ENCODE measurements around the gene KIAA1143.

KIAA1143 gene

DNA sequence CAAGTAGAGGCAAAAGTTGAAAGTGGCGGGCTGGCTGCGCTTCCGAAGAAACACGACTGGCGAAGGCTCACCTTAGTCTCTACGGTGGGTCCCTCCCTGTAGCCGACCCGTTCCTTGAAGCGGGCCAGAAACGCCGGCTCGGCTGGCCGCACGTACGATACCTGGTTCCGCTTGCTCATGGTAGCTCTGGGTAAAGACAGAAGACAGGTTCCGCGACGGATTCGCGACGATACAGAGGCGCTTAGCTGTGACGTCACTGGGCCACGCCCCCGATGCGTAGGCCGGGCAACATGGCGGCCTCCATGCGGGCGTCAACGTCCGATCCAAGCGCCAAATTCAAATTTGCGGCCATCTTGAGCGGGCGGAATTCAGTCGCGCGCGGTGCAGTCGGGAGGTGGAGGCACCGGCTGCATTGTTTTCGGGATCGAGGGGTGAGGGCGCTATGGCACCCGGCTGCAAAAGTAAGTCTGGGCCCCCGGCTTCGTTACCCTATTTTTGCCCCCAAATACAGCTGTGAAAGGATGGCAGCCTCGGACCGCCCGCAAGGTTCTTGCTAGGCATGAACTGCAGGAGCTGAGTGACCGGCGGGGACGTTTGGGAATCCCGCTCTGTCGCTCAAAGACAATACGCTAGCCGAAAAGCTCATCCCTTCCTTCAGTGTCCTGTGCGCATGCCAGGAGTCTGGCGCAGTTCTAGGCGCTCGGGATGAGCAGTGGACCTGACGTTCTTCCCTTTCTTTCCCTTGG lies at the start of gene KIAA1143, which contains the start of gene KIF15:
Gene KIAA1143, minus strand, starts transcription at position 196 of the 746 bp plus-strand sequence. Its CDS starts 17 bp downstream, at position 179.
Gene KIF15, plus strand, starts transcription at position 371 of the 746 bp plus-strand sequence. Its CDS starts 72 bp downstream, at position 443.
- H3K4me3 ChIP-seq (ENCODE audit: low read depth, low read length) = peak within 1 kb of the TSS; percentile 70
- DNase-seq (ENCODE audit: low read depth) = peak; percentile 80

DNA sequence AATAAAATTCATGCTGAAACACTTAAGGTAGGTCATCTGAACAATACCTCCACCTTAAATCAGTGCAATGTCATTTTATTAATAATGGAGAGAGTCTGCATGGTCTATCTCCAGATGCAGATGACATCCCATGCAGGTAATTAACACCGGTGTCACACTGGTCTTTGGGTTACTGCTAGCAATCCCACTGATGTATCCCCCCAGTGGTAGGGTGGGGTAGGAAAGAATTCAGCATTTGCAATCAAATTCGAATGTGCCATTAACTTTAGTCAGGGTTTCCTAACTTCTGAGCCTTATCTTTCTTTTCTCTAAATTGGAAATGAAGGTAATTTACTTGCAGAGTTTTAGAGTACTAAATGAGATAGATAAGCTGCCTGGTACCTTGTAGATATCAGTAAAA lies 44.5 kb upstream of the KIAA1143 start:
- no peak for DNase-seq (ENCODE audit: low read depth)
- no peak overlapping the region for H3K4me3 ChIP-seq (ENCODE audit: low read depth, low read length)

DNA sequence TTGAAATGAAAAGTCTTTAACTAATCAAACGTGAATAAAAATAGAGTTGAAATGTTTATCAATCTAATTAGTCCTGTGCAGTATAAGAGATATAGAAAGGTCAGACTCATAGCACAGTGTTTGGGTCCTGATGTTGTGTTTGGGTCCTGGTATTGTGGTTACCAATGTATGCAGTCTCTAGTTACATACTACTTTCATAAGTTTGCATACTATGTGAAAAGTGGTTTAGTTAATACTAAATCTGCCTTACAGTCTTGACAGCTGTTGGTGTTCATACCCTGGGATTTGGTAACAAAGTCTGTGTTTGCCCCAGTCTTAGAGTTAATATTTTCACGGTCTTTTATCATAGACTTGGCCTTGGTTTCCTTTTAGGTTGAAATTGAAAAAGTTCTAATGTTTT lies 41.9 kb upstream of the KIAA1143 start:
- no peak for DNase-seq (ENCODE audit: low read depth)
- no peak overlapping the region for H3K4me3 ChIP-seq (ENCODE audit: low read depth, low read length)

DNA sequence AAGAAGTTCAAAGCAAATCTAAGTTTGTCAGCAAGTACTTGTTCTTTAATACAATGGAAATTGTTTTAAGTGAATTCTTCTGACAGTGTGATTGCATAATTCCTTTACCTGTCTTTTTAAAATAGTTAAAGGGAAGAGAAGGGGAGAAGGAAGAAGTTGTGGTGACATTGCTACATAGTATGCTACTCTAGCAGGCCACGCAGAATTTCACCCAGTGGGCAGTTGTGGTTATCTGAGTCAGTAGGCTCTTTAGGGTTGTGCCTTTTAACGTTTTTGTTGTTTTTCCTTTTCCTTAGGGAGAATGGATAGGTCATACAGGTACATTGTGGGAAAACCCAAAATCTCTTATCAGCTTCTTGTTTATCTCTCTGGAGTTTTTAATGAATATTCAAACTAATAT lies 40.6 kb upstream of the KIAA1143 start:
- no peak for DNase-seq (ENCODE audit: low read depth)

DNA sequence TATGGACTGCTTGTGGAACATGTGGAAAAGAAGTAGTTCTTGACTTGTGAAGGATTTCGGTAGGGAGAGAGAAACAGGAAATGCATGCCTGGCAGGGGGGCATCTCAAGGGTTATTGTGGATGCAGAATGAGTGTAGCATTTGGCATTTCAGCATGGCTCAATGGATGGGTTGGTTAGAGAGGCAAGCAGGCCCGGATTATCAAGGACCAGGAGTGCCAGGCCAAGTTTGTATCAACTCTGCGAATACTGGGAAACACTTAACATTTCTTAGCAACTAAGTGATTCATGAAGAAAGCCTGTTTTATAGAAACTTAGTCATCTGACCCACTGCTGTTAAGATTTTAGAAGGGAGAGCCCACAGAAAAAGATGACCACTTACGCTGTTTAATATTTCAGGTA lies 33.8 kb upstream of the KIAA1143 start:
- DNase-seq (ENCODE audit: low read depth) = no peak
- no peak overlapping the region for H3K4me3 ChIP-seq (ENCODE audit: low read depth, low read length)

More for the DNA sequence above, 40.6 kb upstream of the KIAA1143 start:
- H3K4me3 ChIP-seq (ENCODE audit: low read depth, low read length) = no peak overlapping the region

DNA sequence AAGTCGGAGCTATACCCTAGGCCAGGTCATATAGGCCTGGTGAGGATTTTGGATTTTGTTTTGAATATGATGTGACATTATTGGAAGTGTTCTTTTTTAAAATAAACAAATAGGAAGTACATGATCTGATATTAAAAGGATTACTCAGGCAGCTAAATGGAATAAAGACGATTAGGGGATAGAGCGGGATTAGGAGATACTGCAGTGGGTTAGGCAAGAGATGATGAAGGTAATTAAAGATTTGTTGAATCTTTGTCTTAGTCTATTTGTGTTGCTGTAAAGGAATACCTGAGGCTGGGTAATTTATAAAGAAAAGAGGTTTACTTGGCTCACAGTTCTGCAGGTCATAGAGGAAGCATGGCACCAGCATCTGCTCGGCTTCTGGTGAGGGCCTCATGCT lies 21.5 kb upstream of the KIAA1143 start:
- no peak for DNase-seq (ENCODE audit: low read depth)
- H3K4me3 ChIP-seq (ENCODE audit: low read depth, low read length) = no peak overlapping the region

DNA sequence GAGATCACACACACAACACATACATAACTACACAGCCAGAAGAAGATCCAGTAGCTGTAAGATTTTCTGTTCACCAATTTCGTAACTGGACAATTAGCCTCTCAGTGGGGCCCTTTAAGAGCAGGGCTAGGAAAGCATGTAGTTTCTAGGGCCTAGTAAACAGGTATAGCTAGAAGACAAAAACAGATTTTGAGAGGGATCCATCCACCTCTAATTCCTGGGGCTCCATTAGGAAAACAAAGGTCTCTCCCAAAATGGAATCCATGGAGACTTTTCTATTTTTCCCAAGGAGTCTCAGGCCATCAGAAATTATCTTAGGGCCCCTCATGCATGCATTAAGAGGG lies 10.7 kb upstream of the KIAA1143 start:
- no peak for DNase-seq (ENCODE audit: low read depth)
- no peak overlapping the region for H3K4me3 ChIP-seq (ENCODE audit: low read depth, low read length)

DNA sequence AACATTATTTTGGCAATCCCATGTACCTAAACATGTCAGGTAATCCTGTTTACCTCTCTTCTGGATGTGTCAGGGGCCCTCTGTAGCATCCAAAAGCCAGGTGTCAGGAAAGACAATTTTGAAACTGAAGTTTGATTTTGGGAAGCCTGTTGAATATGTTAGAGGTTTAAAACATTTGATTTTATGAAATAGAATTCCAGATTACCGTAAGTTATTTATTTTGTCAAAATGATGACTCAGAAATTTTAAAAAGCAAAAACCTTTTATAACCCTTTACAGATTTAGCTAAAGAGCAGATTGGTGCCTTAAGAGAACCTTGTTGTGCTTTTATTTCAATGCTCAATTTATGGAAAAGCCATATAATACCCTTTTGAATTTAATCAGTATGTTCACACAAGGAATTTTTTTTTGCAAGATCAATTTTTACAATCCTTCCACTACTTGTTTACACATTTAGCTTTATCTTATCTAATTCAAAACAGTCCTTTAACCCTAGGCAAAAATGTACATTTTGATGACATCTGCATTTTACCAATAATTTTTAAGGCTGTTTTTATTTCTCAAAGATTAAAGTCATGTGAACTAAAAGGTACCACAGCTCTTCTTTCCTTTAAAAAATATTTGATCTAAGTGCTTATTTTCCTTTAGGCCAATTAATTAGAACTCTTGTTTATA lies 10.1 kb upstream of the KIAA1143 start:
- no peak overlapping the region for H3K4me3 ChIP-seq (ENCODE audit: low read depth, low read length)
- DNase-seq (ENCODE audit: low read depth) = no peak

DNA sequence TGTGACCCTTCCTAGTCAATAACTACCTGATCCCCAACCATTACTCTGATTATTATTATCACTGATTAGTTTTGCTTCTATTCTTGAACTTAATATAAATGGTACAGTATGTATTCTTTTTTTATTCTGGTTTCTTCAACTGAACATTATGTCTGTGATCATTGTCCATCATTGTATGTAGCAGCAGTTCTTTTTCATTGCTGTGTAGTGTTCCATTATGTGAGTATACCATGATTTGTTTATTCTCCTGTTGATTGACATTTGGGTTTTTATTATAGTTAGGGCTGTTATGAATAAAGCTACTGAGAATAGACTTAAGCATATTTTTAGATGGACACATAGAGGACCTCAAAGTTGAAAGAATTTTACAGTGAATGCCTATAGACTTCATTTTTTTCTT lies 2.8 kb upstream of the KIAA1143 start:
- no peak overlapping the region for H3K4me3 ChIP-seq (ENCODE audit: low read depth, low read length)
- no peak for DNase-seq (ENCODE audit: low read depth)

DNA sequence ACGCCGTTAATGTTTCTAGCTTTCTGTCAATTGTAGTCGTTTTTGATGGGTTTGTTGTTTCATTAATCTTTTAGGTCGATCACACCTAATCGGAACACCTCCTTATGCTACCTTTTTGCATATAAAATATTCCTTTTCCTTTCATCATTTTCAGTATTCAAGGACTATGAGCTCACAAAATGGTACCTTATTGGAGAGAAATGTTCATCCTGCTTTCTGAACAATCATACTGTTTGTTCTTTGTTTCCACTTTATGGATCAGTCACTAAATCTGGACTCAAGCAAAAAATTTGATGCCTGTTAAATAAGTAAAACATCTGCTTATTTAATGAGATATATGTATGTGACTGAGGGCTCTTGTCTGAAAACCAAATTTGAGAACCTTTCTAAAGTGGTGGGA lies 1.3 kb upstream of the KIAA1143 start:
- peak overlapping the region; percentile 70 for H3K4me3 ChIP-seq (ENCODE audit: low read depth, low read length)
- DNase-seq (ENCODE audit: low read depth) = no peak

DNA sequence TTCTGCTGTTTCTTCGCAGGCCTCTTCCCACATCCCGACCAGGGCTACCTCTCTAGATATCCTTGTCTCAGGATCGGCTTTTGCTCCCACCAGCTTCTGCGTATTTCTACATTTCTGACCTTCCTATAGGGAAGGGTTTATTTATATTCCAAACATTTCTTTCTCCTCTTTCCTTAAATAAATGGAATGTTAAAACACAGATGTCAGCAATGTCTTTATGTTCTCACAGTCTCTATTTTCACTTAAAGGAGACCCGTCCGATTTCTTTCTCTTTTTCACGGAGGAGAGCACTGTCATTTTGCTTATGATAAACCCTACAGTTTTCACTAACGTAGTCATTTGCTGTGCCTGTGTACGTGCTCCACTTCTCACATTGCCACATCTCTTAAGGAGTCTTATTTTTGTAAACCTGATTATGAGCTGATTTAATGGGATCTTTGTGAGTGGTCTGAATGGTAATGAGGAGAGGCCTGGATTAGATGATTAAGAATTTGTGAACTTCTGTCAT lies 805 bp upstream of the KIAA1143 start:
- peak overlapping the region; percentile 70 for H3K4me3 ChIP-seq (ENCODE audit: low read depth, low read length)
- no peak for DNase-seq (ENCODE audit: low read depth)

DNA sequence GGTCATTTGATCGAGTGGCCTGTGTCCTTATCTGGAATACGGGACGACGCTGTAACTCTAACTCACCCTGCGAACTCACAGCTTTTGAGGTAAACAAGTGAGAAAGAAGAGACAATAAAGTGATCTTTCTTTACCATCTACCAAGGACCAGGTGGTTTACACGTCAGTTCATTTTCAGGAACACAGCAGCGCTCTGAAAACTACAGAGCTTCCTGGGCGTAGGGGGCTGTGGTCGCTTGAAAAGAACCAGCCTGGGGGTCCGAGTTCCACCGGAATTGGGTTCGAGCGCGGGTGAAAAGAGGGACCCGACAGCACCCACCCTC lies 357 bp downstream of the KIAA1143 start:
- peak overlapping the region; percentile 70 for H3K4me3 ChIP-seq (ENCODE audit: low read depth, low read length)
- DNase-seq (ENCODE audit: low read depth) = no peak

DNA sequence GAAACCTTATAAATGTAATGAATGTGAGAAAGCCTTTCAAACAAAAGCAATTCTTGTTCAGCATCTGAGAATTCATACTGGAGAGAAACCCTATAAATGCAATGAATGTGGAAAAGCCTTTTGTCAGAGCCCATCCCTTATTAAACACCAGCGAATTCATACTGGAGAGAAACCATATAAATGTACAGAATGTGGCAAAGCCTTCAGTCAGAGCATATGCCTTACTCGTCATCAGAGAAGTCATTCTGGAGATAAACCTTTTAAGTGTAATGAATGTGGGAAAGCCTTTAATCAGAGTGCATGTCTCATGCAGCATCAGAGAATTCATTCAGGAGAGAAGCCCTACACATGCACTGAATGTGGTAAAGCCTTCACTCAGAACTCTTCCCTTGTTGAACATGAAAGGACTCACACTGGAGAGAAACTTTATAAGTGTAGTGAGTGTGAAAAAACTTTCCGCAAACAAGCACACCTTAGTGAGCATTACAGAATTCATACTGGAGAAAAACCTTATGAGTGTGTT lies 26.7 kb downstream of the KIAA1143 start:
- no peak overlapping the region for H3K4me3 ChIP-seq (ENCODE audit: low read depth, low read length)
- DNase-seq (ENCODE audit: low read depth) = no peak

DNA sequence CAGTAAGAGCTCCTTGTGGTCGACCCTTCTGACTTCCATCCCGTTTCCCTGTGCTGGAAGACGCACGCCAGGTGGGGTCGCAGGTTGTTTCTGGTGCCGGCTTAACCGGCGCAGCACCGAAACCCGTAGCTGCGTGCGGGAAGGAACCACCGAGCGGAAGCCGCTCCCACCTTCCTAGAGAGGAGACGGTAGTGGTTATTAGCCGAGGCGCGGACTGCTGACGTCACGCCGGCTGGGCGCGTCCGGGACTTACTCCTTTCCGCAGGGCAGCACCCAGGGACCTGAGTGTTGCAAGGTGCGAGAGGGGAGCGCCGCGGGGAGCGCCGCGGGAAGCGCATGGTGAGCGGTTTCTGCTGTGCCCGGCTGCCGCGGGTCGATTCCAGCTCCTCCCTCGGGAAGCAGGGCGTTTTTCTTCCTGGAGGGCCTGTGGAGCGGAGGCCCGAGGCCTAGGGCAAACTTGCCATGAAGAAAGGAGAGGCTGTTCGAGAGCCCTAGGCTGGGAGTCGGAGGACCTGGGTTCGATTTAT lies 32.0 kb downstream of the KIAA1143 start, which contains the start of gene ZNF501:
Gene ZNF501, plus strand, starts transcription at position 252 of the 527 bp plus-strand sequence. CDS start 4,787 bp downstream, outside the sequence.
- peak within 1 kb of the TSS; percentile 77 for H3K4me3 ChIP-seq (ENCODE audit: low read depth, low read length)
- peak; percentile 80 for DNase-seq (ENCODE audit: low read depth)

DNA sequence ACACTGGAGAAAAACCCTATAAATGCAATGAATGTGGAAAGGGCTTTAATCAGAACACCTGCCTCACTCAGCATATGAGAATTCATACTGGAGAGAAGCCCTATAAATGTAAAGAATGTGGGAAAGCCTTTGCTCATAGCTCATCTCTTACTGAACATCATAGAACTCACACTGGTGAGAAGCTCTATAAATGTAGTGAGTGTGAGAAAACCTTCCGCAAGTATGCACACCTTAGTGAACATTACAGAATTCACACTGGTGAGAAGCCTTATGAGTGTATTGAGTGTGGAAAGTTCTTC lies 39.4 kb downstream of the KIAA1143 start:
- DNase-seq (ENCODE audit: low read depth) = no peak
- no peak overlapping the region for H3K4me3 ChIP-seq (ENCODE audit: low read depth, low read length)

DNA sequence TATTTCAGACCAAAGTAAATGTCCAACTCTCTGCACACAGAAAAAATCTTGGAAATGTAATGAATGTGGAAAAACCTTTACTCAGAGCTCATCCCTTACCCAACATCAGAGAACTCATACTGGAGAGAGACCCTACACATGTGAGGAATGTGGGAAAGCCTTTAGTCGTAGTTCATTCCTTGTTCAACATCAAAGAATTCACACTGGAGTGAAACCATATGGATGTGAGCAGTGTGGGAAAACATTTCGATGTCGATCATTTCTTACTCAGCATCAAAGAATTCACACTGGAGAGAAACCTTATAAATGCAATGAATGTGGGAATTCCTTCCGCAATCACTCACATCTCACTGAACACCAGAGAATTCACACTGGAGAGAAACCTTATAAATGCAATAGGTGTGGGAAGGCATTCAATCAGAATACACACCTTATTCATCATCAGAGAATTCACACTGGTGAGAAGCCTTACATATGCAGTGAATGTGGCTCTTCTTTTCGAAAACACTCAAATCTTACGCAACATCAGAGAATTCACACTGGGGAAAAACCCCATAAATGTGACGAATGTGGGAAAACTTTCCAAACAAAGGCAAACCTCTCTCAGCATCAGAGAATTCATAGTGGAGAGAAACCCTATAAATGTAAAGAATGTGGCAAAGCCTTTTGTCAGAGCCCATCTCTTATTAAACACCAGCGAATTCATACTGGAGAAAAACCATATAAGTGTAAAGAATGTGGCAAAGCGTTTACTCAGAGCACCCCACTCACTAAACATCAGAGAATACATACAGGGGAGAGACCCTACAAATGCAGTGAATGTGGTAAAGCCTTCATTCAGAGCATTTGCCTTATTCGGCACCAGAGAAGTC lies 40.0 kb downstream of the KIAA1143 start:
- H3K4me3 ChIP-seq (ENCODE audit: low read depth, low read length) = no peak overlapping the region
- DNase-seq (ENCODE audit: low read depth) = no peak

DNA sequence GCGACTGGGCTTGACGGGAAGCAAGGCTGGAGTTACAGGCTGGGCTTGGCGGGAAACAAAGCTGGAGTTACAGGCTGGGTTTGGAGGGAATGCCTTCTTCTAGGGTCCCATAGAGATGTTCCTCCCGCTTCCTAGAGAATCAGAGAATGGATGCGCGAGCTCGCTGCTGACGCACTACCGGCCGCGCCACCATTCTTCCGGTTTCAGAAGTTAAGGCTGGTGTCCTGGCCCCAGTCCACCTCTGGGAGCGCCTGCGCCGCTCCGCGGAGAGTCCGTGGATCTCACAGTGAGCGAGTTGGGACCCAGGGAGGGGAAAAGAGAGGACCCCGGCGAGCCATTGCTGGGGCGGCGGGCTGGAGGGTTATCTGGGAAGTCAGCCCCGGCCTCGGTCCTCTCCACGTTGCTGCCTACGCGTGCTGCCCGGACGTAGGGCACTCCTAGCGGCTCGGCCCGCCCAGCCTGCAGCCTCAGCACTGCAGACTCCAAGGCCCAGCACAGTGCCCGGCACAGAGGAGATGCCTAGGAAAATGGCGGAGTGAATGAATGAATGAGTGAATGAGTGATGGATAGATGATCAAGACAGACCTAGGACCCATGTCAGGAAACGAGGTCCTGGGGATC lies 48.9 kb downstream of the KIAA1143 start, which contains the start of gene ZNF502:
Gene ZNF502, plus strand, starts transcription at position 206 of the 621 bp plus-strand sequence. CDS start 7,602 bp downstream, outside the sequence.
- DNase-seq (ENCODE audit: low read depth) = peak; percentile 68
- H3K4me3 ChIP-seq (ENCODE audit: low read depth, low read length) = peak within 1 kb of the TSS; percentile 84
